ENCODE results near the gene CLTCL1. TPM values are rescaled to one million over a fixed set of nuclear protein-coding genes. Genes with fewer than 3 reads are reported as not detected.

CLTCL1 gene
- total RNA-seq, 1 donor from 2014 or later, result 6.8 TPM

- ATAC-seq (no peak), DNase-seq (no peak)
- intact Hi-C loops (cut with DNase I), result no loop called here
- Histone ChIP-seq H3K9me3 (no peaks in the 10 kb centered on the region), H3K4me1 (peaks cover 7% of the 10 kb centered on the region), H3K27me3 (ENCODE audit: low read depth) (peaks cover 64% of the 10 kb centered on the region), H3K4me3 (peak overlapping the region; percentile 36), H3K27ac (no peak overlapping the region), H3K36me3 (no peaks in the 10 kb centered on the region)
- no peak for TF ChIP-seq CTCF (IDR thresholded peaks at IDR 0.05)
These were observed 142.3 kb downstream of the CLTCL1 start for GRCh38 chr22:19149047-19149883.

GRCh38 chr22:19148417-19149046 is 143.0 kb downstream of the CLTCL1 start:
- H3K27ac ChIP-seq, result no peak overlapping the region
- no peak overlapping the region for H3K4me3 ChIP-seq
- H3K27me3 ChIP-seq (ENCODE audit: low read depth), result peaks cover 59% of the 10 kb centered on the region
- DNase-seq (no peak), ATAC-seq (no peak)
- H3K36me3 ChIP-seq, result no peaks in the 10 kb centered on the region
- H3K9me3 ChIP-seq, result no peaks in the 10 kb centered on the region
- H3K4me1 ChIP-seq, result peaks cover 13% of the 10 kb centered on the region
- intact Hi-C loops (cut with DNase I), result no loop called here
- TF ChIP-seq CTCF (IDR thresholded peaks at IDR 0.05), result no peak

GRCh38 chr22:19147195-19147780 is 144.2 kb downstream of the CLTCL1 start:
- Histone ChIP-seq H3K4me3 (no peak overlapping the region), H3K27me3 (ENCODE audit: low read depth) (peaks cover 49% of the 10 kb centered on the region), H3K4me1 (peaks cover 18% of the 10 kb centered on the region), H3K27ac (no peak overlapping the region), H3K9me3 (no peaks in the 10 kb centered on the region), H3K36me3 (peaks cover 5% of the 10 kb centered on the region)
- DNase-seq, result no peak
- no peak for ATAC-seq
- TF ChIP-seq CTCF (IDR thresholded peaks at IDR 0.05), result no peak
- intact Hi-C loops (cut with DNase I), result no loop called here

- DNase-seq (no peak), ATAC-seq (no peak)
- Histone ChIP-seq H3K9me3 (no peaks in the 10 kb centered on the region), H3K4me1 (peaks cover 18% of the 10 kb centered on the region), H3K27me3 (ENCODE audit: low read depth) (peaks cover 40% of the 10 kb centered on the region), H3K4me3 (no peak overlapping the region), H3K27ac (no peak overlapping the region), H3K36me3 (peaks cover 14% of the 10 kb centered on the region)
- TF ChIP-seq CTCF (IDR thresholded peaks at IDR 0.05), result no peak
- intact Hi-C loops (cut with DNase I), result no loop called here
These were observed 145.1 kb downstream of the CLTCL1 start for GRCh38 chr22:19146215-19146968.

GRCh38 chr22:19143967-19144400 is 147.5 kb downstream of the CLTCL1 start:
- Histone ChIP-seq H3K4me1 (peaks cover 12% of the 10 kb centered on the region), H3K4me3 (peak overlapping the region; percentile 83), H3K27ac (peak overlapping the region; percentile 79), H3K27me3 (ENCODE audit: low read depth) (peaks cover 20% of the 10 kb centered on the region), H3K9me3 (no peaks in the 10 kb centered on the region), H3K36me3 (peaks cover 38% of the 10 kb centered on the region)
- TF ChIP-seq CTCF (IDR thresholded peaks at IDR 0.05), result no peak
- DNase-seq, result no peak
- peak in 1 of 2 donors; percentile 27 for ATAC-seq
- intact Hi-C loops (cut with DNase I), result no loop called here
